Measurements from ENCODE around the gene SPECC1L.

DNA sequence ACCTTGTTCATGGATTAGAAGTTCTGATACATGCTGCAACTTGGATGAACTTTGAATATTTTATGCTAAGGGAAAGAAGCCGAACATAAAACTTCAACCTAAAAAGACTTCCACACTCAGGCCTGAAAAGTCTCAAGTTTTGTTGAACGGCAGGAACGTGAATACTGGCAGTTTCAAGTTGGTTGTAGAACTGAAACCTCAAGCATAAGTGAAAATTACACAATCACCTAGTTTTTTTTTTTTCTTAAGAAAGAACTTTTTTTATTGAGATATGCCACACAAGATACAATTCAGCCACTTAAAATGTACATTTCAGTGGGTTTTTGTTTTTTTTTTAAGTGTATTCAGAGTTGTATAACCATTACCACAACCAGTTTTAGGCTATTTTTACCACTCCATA lies 106.0 kb downstream of the SPECC1L start:
- no peak for TF ChIP-seq CTCF (IDR thresholded peaks at IDR 0.05 in 2 of 3, conservative IDR thresholded peaks at IDR 0.05 in 1 of 3; ENCODE audit: control insufficient read depth in 2 of 3, extremely low read depth in 1 of 3, insufficient read depth in 1 of 3, low read depth in 3 of 3, low read length in 3 of 3)
- TF ChIP-seq POLR2A (IDR thresholded peaks at IDR 0.05; ENCODE audit: low read depth, low read length): no peak
- TF ChIP-seq YY1 (IDR thresholded peaks at IDR 0.05; ENCODE audit: low read depth, low read length): no peak
- no peak for TF ChIP-seq EZH2 (IDR thresholded peaks at IDR 0.05; ENCODE audit: borderline replicate concordance, control insufficient read depth, low read depth, low read length)
- TF ChIP-seq BHLHE40 (IDR thresholded peaks at IDR 0.05; ENCODE audit: borderline replicate concordance in 1 of 2, low read depth in 2 of 2, low read length in 1 of 2): no peak
- TF ChIP-seq CHD2 (IDR thresholded peaks at IDR 0.05; ENCODE audit: borderline replicate concordance, low read depth, low read length): no peak
- TF ChIP-seq MYC (IDR thresholded peaks at IDR 0.05; ENCODE audit: insufficient read depth, insufficient read length, insufficient replicate concordance, low read length, severe bottlenecking): no peak
- TF ChIP-seq MAX (IDR thresholded peaks at IDR 0.05; ENCODE audit: low read depth, low read length): no peak
- TF ChIP-seq ZNF274 (IDR thresholded peaks at IDR 0.05; ENCODE audit: insufficient read depth, insufficient read length): no peak
- TF ChIP-seq GABPA (IDR thresholded peaks at IDR 0.05; ENCODE audit: low read depth): no peak
- no peak for TF ChIP-seq CEBPB (IDR thresholded peaks at IDR 0.05; ENCODE audit: borderline replicate concordance in 1 of 2, low read depth in 2 of 2, low read length in 2 of 2)
- TF ChIP-seq RAD21 (IDR thresholded peaks at IDR 0.05; ENCODE audit: insufficient read depth, low read depth, low read length): no peak
- no peak for TF ChIP-seq IKZF1 (conservative IDR thresholded peaks at IDR 0.05)
- TF ChIP-seq, protein P1, sequence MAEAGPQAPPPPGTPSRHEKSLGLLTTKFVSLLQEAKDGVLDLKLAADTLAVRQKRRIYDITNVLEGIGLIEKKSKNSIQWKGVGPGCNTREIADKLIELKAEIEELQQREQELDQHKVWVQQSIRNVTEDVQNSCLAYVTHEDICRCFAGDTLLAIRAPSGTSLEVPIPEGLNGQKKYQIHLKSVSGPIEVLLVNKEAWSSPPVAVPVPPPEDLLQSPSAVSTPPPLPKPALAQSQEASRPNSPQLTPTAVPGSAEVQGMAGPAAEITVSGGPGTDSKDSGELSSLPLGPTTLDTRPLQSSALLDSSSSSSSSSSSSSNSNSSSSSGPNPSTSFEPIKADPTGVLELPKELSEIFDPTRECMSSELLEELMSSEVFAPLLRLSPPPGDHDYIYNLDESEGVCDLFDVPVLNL (IDR thresholded peaks at IDR 0.05; ENCODE audit: low read depth, low read length): no peak
